Hematopoietic multipotent progenitor cell treated with erythropoietin and hydrocortisone succinate and interleukin-3 and kit ligand, for 8 days (in vitro differentiated cells): Measurements from ENCODE around the gene SIL1.
"Not testable (repeated sequence)": the region's sequence is repeated elsewhere in the genome, so short reads cannot be mapped to it uniquely, and the experiment has no call there.

Experiments
- DNase-seq: peaks from one replicate; pipeline ENCODE4 v3.0.0-alpha.2; 2015

Gene SIL1

GRCh38 chr5:138936968-138937345, 261.2 kb downstream of the SIL1 start:
- no peak for DNase-seq

DNA sequence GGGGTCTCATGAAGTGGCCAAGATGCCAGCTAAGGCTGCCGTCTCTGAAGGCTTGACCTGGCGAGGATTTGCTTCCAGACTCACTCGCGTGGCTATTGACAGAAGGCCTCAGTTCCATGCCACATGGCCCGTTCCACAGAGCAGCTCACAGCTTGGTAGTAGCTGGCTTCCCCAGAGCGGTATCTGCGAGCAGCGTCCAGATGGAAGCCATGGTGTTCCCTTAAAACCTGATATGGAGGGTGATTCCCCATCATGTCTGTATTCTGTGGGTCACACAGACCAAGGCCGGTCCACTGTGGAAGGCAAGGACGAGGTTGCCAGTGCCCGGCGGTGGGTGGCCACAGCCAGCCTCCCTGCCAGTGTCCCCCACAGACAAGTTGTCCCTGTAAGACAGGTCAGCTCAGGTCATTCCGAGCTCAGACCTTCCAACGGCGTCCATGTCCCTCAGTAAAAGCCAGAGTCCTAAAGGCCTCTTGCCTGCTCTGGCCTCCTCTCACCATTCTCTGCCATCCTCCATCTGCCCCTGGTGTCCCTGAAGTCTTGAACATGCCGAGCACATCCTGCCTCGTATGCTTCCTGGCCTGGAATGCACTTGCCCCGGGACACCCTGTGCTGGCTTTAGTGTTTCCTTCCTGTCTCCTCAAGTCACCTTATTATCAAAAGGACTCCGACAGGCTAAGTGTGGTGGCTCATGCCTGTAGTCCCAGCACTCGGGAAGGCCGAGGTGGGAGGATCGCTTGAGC, 261.8 kb downstream of the SIL1 start:
- DNase-seq = no peak

- DNase-seq = no peak
These were observed 262.7 kb downstream of the SIL1 start for GRCh38 chr5:138935466-138935865.

GRCh38 chr5:138934971-138935370, 263.2 kb downstream of the SIL1 start:
- no peak for DNase-seq

DNA sequence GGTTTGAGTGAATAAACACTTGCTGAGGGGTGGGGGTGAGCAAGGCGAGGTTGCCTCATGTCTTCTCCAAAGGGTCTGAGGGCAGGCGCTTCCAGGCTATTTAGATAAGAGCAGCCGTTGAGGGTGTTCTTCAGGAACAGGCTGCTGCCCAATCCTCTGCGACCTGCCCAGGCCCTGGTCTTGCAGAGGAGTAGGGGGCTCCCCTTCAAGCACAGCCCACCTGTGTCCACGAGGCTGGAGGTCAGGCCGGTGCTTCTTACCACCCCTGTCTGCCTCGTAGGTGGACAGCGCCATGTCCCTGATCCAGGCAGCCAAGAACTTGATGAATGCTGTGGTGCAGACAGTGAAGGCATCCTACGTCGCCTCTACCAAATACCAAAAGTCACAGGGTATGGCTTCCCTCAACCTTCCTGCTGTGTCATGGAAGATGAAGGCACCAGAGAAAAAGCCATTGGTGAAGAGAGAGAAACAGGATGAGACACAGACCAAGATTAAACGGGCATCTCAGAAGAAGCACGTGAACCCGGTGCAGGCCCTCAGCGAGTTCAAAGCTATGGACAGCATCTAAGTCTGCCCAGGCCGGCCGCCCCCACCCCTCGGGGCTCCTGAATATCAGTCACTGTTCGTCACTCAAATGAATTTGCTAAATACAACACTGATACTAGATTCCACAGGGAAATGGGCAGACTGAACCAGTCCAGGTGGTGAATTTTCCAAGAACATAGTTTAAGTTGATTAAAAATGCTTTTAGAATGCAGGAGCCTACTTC, 264.5 kb downstream of the SIL1 start:
- DNase-seq = no peak

DNA sequence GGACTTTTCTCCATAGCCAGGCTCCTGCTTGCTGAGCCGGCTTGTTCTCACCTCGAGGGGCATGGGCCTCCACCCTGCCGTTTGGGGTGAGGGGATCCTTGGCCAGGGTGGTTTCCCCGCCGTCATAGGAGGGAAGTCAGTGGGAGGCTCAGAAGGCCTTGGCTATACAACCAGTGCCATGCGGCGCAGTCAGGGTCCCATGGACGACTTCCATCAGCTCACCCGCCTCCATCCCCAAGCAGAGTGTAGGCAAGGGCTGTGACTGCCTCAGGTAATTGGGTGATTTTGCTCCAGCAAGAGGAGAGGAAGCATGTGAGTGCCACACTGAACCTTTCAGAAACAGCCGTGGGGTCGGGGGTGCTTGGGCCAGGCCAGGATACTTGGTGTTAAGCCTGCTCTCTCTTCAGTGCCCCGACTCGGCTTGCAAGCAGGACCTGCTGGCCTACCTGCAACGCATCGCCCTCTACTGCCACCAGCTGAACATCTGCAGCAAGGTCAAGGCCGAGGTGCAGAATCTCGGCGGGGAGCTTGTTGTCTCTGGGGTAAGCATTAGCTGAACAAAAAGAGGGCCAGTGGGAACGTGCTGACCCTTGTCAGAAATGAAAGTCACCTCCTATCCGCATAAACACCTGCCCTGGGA, 265.9 kb downstream of the SIL1 start:
- DNase-seq = no peak

DNA sequence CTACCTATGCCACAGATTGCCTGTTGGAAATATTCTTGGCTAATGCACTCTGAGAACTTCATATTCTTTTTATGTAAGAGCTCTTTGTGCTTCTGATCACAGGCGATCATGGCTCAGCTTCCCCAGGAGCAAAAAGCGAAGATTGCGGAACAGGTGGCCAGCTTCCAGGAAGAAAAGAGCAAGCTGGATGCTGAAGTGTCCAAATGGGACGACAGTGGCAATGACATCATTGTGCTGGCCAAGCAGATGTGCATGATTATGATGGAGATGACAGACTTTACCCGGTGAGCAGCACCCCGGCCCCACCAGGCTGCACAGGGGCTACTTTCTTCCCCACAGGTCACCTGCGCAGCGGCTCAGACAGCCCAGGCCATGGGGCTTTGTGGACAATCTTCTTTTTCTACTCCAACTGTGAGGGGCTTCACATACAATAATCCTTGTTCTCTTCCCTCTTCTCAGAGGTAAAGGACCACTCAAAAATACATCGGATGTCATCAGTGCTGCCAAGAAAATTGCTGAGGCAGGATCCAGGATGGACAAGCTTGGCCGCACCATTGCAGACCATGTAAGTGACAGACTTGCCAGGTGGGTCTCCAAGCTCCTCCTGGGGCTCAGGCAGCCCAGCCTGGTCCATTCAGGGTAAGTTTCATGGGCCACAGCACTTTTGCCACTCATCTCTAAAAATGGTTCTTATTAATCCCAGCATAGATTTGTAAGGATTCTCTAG, 267.6 kb downstream of the SIL1 start:
- DNase-seq = no peak

DNA sequence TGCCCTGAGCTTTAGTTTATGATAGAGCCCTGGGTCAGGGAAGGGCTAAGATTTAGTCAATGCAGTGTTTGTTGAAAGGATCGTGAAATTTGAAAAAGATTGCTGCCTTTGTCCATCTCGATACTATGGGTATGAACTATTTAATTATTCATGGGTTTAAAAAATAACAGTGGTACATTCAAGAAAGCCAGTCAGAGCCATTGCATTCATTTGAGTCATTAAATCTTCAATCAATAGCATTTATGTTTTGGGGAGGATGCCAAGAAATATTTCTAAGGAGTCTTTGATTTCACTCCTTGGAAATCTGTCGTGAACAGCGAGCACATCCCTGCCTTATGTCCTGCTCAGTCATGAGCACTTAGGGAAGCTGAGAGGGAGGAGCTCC, 268.6 kb downstream of the SIL1 start:
- no peak for DNase-seq

GRCh38 chr5:138927979-138928378, 270.2 kb downstream of the SIL1 start:
- peak; percentile 91 for DNase-seq

DNA sequence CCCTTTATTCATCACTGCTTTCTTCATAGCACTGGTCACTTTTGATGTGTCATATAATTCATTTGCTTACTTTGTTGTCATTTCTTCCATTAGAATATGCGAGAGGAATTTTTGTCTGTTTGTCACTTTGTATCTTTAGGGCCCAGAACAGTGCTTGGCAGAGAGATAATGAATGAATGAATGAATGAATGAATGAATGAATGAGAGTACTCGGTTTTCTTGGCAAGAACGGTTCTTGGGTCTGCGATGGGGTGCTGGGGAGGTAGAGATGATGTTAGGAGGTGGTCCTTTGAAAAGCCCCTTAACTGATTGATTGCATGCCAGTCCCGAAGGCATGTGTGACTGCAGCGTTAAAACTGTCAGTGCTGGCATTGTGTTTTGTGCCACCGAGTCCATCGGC, 270.6 kb downstream of the SIL1 start:
- DNase-seq = peak; percentile 58

DNA sequence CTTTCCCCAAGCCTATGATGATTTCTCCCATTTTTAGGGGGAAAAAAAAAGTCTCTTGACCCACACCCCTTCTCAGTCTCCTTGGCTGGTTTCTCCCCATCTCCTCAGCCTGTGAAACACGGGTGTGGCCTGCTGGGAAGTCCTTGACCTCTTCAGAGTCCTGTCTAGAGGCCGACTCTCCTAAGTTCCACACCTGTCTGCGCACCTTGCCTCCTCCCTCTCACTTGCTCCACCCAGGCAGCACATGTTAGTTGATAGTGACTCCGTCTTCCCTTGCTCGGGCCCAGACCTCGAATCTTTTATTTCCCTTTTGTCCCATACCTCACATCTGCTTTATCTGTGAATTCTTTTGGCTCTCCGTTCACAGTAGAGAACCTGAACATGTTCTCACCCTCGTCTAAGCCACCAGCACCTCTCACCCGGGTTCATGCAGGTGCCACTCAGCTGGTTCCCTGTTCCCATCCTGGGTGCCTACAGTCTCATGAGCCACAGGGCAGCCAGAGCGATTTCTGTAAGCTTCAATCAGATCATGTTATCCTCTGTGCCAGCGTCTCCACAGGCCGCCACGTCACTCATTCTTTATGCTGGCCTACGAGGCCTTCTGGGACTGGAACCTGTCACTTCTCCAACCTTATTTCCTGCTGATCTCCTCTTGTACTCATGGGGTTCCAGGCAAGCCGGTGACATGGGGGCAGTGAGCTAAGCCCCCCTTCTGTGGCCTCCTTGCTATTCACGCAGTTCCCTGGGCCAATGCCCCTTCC, 271.3 kb downstream of the SIL1 start:
- DNase-seq = no peak

- no peak for DNase-seq
These were observed 271.9 kb downstream of the SIL1 start for GRCh38 chr5:138926257-138926656.

GRCh38 chr5:138925090-138925635, 273.0 kb downstream of the SIL1 start:
- DNase-seq = peak; percentile 7

- no peak for DNase-seq
These were observed 275.7 kb downstream of the SIL1 start for GRCh38 chr5:138922494-138922893.

DNA sequence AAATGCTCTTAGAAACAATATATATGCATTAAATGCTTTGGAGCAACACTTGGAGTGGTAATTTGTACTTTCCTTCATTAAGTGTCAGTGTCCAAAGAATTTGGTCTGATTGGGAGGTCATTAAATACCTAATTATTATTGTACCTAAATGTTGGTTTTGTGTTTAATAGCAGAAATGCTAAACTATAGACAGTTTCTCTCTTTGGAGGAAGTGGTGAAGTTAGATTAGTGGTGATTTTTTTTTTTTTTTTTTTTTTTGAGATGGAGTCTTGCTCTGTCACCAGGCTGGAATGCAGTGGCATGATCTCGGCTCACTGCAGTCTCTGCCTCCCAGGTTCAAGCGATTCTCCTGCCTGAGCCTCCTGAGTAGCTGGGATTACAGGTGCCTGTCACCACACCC, 276.8 kb downstream of the SIL1 start:
- DNase-seq = not testable (repeated sequence)

DNA sequence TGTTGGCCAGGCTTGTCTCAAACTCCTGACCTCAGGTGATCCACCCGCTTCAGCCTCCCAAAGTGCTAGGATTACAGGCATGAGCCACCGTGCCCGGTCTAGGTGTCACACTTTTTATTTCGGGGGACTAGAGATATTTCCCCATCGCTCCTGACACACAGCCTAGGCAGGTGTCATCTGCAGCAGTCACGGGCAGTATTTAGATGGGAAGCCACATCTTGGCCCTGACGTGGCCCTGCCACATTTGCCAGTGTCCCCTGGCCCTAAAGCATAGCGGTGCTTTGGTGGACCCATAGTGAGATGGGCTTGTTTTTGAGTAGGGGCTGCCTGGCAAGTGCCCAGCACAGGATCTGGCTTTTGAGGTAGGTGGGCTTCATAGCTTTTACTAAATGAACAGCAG, 278.0 kb downstream of the SIL1 start:
- no peak for DNase-seq

GRCh38 chr5:138918686-138919085, 279.5 kb downstream of the SIL1 start:
- DNase-seq = no peak

DNA sequence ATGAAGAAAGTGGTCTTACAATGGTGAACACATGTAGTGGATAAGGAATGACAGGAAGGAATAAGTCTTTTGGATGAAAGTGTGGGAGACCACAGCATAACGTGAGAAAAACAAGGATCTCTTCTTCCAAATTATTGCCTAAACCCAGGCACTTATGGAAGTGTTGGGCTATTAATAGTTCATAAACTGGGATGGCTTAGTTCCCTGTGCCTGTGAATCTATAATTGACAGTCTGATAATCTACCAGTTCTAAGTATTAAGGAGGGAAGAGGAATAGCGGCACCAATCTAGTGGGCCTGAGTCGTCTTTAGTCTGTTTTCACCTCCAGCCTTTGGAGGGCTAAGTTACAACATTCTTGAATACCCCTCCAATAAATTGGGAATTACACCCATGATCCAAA, 283.8 kb downstream of the SIL1 start:
- DNase-seq = no peak

DNA sequence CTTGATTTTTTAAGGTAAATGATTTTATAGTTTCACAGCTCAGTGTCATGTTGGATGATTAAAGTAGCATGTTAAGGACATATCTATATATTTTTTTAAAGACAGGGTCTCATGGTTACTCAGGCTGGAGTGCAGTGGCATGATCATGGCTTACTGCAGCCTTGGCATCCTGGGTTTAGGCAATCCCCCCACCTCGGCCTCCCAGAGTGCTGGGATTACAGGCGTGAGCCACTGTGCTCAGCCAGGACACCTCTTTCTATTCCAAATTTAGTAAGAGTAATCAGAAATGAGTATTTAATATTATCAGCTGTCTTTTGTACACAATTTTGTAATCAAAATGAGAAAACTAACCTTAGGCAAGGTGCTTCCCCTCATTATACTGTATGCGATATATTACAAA, 284.4 kb downstream of the SIL1 start:
- DNase-seq = no peak

- no peak for DNase-seq
These were observed 286.1 kb downstream of the SIL1 start for GRCh38 chr5:138912093-138912492.

GRCh38 chr5:138911441-138911840, 286.7 kb downstream of the SIL1 start:
- no peak for DNase-seq

DNA sequence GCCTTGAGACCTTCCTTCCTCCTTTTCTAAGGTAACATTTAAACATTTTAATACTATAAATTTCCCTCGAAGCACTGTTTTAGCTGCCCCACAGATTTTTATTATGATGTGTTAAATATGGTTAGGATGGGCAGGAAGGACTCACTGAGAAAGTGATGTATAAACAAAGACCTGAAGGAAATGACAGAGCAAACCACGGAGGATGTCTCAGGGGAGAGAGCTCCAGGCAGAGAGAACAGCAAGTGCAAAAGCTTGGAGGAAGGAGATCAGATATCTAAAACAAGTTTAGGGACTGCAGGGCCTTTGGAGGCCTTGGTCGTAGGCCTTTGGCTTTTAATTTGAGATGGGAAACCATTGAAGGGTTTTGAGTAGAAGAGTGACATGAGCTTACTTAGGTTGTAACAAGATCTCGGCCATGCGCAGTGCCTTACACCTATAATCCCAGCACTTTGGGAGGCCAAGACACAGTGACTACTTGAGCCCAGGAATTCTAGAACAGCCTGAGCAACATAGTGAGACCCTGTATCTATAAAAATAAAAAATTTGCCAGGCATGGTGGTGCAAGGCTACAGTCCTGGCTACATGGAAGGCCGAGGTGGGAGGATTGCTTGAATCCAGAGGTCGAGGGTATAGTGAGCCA, 287.5 kb downstream of the SIL1 start:
- no peak for DNase-seq
